NCI-H2107 treated with DMSO at 0.1 percent for 48 hours (cell line): ENCODE results near the gene WFDC1.
A peak's percentile ranks its signal among the peaks of the same experiment; 100 is the strongest.

ENCODE experiments used
- DNase-seq: peaks from one replicate; lab custom pipeline; 2025; ENCODE audit not compliant: unreplicated experiment; lab: John Stamatoyannopoulos, UW

WFDC1 gene

GRCh38 chr16:84294531-84295142, at the start of gene WFDC1:
Gene WFDC1 (plus strand): TSS chr16:84294878. CDS start chr16:84294972, 94 bp downstream.
- no peak for DNase-seq

GRCh38 chr16:84245956-84246678, 48.6 kb upstream of the WFDC1 start:
- DNase-seq, result no peak

GRCh38 chr16:84246679-84247077, 48.0 kb upstream of the WFDC1 start:
- DNase-seq, result no peak

GRCh38 chr16:84247331-84247730, 47.3 kb upstream of the WFDC1 start:
- no peak for DNase-seq

- no peak for DNase-seq
These were observed 46.8 kb upstream of the WFDC1 start for GRCh38 chr16:84247844-84248243.

- DNase-seq, result no peak
These were observed 42.5 kb upstream of the WFDC1 start for GRCh38 chr16:84252184-84252583.

GRCh38 chr16:84253173-84253572, 41.5 kb upstream of the WFDC1 start:
- DNase-seq, result no peak

- no peak for DNase-seq
These were observed 40.6 kb upstream of the WFDC1 start for GRCh38 chr16:84254062-84254461.

GRCh38 chr16:84255050-84255810, 39.4 kb upstream of the WFDC1 start:
- peak; percentile 73 for DNase-seq

GRCh38 chr16:84258266-84258665, 36.4 kb upstream of the WFDC1 start:
- no peak for DNase-seq

GRCh38 chr16:84259691-84260090, 35.0 kb upstream of the WFDC1 start:
- DNase-seq, result no peak

GRCh38 chr16:84260766-84261554, 33.7 kb upstream of the WFDC1 start:
- DNase-seq, result no peak

GRCh38 chr16:84262031-84262430, 32.6 kb upstream of the WFDC1 start:
- no peak for DNase-seq

- DNase-seq, result no peak
These were observed 31.7 kb upstream of the WFDC1 start for GRCh38 chr16:84262939-84263338.

GRCh38 chr16:84266451-84266850, 28.2 kb upstream of the WFDC1 start:
- DNase-seq, result no peak

GRCh38 chr16:84267380-84267779, 27.3 kb upstream of the WFDC1 start:
- DNase-seq, result no peak

GRCh38 chr16:84268291-84269040, 26.2 kb upstream of the WFDC1 start:
- no peak for DNase-seq

GRCh38 chr16:84270071-84270470, 24.6 kb upstream of the WFDC1 start:
- no peak for DNase-seq

GRCh38 chr16:84270531-84270930, 24.1 kb upstream of the WFDC1 start:
- DNase-seq, result no peak

GRCh38 chr16:84271037-84271436, 23.6 kb upstream of the WFDC1 start:
- DNase-seq, result no peak

GRCh38 chr16:84271866-84272265, 22.8 kb upstream of the WFDC1 start:
- no peak for DNase-seq
